NCI-H1092 treated with DMSO at 0.1 percent for 48 hours (cell line): ENCODE measurements around the gene UBR4.

ENCODE experiments used
- DNase-seq: peaks from one replicate; lab custom pipeline; 2025; lab: John Stamatoyannopoulos, UW

UBR4 gene

DNA sequence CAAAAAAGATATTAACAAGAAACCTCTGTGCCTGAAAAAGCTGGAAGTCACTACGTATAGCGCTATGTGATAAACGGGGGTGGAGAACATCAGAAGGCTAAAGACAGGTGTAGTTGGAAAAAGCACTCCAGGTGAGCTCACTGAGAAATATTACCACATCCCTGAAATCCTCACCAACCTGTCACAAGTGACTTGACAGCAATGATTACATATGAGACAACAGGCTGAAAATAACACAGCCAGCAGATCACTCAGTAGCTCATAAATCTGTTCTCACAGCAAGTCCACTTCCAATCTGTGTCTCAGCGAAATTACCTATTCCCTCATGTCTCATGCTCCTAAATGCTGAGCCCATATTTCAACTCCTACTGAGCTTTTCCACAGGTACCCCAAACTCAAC is 120.5 kb downstream of the UBR4 start:
- DNase-seq: no peak

DNA sequence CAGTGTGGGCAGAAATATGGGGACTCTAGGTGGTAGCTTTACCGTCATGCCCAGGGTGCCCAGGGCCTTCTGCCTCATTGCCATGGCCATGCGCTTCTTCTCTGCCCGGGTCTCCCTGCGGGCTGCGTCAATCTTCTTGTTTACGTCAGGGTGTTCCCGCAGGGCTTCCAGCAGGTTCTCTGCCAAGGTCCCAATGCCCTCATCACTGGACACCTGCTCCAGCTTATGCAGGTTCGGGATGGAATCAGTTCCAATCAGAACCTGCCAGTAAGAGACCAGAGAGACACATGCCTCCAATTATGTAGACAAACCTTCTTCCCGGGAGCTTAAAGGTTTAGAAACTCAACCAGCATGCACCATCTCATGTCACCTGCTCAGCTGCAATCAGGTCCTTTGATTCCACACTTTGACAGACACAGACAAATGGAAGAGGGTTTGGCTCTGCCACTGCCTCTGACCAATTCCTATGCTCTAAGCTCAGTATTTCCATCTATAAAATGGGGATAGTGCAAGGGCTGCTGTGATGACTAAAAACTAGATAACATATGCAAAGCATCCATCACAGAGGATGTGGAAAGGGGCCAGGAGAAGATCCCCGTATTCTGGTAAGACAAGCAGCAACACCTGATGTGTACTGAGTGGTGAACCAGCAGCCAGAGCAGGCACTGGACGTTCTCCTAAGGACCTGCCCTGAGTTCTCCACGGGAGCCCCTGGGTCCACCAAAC is 121.2 kb downstream of the UBR4 start:
- no peak for DNase-seq

GRCh38 chr1:19087737-19088594 is 122.1 kb downstream of the UBR4 start:
- DNase-seq: no peak

DNA sequence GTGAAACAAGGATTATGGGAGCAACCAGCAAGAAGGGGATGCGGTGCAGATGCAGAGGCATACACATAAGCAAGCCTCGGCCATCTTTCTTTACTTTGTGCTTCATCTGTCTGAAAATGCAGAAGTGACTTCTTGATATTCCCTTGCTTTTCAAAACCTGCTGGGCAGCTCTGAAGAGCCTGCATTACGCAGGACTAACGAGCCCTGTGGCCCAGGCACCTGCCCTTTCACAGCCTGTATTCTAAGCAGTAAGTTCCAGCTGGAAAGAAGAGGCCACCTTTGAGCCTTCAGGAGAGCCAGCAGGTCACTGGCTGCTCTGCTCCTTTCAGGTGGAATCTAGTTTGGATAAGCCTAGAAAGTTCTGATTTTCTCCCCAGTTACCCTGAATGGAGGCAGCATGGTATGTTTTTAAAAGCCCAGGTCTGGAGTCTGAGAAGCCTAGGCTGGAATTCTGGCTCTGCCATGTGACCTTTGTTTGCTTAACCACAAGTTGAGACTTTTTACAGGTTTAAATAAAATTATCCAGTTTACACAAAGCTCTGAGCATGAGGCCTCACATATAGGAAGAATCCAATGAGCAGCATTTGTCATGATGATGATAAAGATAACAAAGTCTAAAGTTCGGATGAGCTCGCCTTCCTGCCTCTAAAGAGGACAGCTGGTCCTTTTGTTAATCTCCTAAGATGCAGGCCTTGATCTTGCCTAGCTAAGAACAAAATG is 122.9 kb downstream of the UBR4 start:
- no peak for DNase-seq

- no peak for DNase-seq
These were observed 123.7 kb downstream of the UBR4 start for GRCh38 chr1:19086176-19086875.

DNA sequence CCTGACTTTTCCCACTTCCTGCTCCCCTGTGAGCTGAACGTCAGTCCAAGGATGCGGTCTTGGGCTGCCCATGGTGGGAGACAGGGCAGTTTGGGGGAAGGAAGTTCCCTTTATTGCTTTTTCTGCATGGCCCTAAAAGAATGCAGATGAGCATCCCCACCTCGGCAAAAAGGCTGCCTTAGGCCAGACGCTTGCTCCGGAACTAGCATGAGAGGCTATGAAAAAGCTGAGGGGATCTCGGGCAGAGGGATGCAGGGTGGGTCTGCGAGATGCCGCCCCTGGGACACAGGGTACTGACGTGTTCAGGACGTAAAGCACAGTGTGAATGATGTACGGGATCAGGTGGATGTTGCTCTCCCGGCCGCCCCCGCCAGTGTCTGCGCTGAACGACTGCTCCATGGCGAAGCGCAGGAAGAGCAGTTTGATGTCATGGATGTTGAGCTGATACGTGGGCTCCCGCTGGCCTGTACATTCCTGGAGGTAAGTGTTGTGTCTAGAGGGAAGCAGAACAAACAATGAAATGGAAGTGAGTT is 125.8 kb downstream of the UBR4 start:
- DNase-seq: no peak

GRCh38 chr1:19083081-19083480 is 127.0 kb downstream of the UBR4 start:
- no peak for DNase-seq

DNA sequence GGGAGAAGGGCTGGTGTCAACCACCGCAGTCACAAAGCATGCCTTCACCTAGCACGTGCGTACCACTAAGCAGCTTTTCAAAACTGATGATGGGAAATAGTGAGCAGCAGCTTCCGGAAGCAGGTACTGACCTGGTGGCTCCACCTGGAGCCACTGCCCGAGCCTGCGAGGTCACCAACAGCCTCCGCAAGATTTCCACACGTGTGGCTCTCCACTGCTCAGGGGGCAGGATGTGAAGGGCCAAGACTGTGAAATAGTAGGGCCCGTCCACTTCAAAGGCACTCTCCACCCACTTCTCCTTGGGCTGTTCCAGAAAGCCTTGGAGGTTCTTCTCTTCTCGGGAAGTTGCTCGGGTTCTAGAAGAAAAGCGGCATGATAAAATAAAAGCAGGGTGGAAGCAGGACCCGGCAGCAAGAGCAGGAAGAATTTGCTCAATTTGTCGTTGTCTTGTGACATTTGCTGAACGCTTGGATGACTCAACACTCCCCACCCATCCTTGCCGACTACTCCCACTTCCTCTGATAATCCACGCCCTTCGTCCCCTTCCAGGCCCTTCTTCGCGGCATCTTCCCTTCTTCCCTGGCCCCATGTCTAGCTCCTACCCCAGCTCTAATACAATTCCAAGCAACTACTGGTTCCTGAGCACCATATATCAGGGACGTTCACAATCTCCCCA is 128.7 kb downstream of the UBR4 start:
- DNase-seq: no peak

DNA sequence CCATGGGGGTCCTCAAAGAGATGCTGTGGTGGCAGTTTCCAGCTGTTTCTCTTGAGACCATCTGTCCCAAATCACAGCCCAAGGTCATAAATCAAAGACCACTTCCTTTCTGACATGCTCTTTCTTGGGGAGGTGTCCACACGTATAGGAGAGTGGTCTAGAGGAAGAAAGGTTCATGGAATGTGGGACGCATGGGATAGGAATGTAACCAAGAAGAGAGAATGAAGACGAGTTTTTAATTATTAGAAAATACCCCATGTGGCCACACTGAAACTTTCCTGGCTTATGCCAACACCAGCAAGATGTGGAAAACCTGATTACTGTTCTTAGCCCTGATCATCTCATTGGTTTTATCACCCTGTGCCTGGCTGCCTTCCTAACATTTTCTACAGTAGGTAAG is 129.3 kb downstream of the UBR4 start:
- no peak for DNase-seq

GRCh38 chr1:19079541-19080472 is 130.3 kb downstream of the UBR4 start:
- no peak for DNase-seq

GRCh38 chr1:19078536-19078935 is 131.5 kb downstream of the UBR4 start:
- no peak for DNase-seq

DNA sequence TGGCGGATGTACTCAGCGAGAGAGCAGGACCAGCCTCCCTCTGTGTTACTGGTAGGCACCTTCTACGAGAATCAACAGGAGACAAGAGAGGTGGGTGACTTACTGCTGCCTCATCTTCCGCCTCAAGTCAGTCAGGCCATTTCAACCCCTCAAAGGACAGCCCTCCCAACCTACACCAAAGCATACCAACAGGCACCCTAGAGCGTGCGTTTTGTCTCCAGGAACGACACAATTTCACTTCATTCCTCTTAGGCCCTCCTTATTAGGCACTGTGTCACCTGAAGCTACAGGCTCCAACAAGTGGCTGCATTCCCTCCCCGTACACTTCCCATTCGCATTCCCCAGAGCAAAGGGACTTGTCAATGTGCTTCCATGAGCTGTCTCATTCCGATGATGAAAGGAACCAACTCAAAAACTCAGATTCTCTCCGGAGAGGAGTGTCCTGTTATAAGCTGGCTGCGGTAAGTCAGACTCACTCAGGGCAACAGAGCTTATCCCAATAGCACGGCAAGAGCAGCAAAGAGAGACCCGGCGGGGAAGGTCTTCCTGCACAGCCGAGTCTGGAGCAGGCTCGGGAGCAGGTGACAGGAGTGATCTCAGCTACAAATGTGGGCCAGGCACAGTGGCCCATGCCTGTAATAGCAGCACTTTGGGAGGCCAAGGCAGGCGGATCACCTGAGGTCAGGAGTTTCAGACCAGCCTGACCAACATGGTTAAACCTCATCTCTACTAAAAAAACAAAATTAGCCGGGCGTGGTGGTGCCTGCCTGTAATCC is 133.0 kb downstream of the UBR4 start:
- no peak for DNase-seq

GRCh38 chr1:19074902-19075721 is 135.0 kb downstream of the UBR4 start:
- DNase-seq: peak; percentile 22

GRCh38 chr1:19074361-19074901 is 135.6 kb downstream of the UBR4 start:
- DNase-seq: no peak

- no peak for DNase-seq
These were observed 136.5 kb downstream of the UBR4 start for GRCh38 chr1:19073311-19074186.

DNA sequence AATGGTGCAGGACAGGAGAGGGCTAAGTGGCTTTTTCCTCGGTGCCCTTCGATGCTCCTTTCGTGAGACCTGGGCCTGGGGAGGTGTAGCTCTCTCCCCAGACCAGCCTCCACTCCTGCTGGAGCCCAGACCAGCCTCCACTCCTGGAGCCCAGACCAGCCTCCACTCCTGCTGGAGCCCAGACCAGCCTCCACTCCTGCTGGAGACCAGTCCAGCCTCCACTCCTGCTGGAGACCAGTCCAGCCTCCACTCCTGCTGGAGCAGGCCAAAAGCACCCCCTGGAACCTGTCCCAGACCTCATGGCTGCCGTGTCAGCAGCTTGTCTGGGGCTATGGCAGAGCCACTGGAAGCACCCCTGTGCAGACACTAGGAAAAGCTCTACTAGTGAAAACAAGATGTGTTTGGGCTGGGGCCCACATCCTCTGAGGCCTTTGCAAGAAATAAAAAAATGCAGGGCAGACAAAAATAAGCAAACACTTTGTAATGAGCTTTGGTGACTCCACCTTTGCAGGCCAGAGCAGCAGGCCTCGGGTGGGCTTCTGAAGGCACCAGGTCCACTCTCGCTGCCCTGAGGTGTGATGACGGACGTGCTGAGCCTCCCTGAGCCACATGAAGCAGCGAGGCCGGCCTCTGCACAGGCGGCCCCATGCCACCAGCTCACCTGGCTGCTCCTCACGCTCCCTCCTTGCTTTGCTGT is 137.6 kb downstream of the UBR4 start:
- DNase-seq: no peak
